GM12878 (cell line): ENCODE measurements around the gene DCAF15.

Source experiments
- KDM1A ChIP-seq: fragments of 200-600 bp; sonication (generic); IDR thresholded peaks from 2 replicates; pipeline ENCODE4 v1.6.1; 2016; ENCODE audit warnings: borderline replicate concordance
- NRF1 ChIP-seq: conservative IDR thresholded peaks from 2 replicates; pipeline ENCODE4 v1.6.1; 2011; ENCODE audit warnings: mild to moderate bottlenecking, low read depth, low read length, improper control_type of control experiment
- SUPT20H ChIP-seq: IDR thresholded peaks from 2 replicates; pipeline ENCODE4 v1.6.1; 2011; ENCODE audit warnings: low read depth, mild to moderate bottlenecking, low read length, moderate library complexity, borderline replicate concordance; ENCODE audit not compliant: control insufficient read depth
- TF ChIP-seq, protein P1 (sequence below): fragments of 450-650 bp; IDR thresholded peaks from 2 replicates; pipeline ENCODE4 v1.6.1; 2017; ENCODE audit warnings: mild to moderate bottlenecking, moderate library complexity
- TF ChIP-seq, protein P2 (sequence below), 3 experiments: IDR thresholded peaks in 2 of 3; conservative IDR thresholded peaks in 1 of 3; 2 replicates each; pipeline ENCODE4 v1.5.1; 2011; ENCODE audit warnings: low read depth in 3 of 3, low read length in 3 of 3, mild to moderate bottlenecking in 3 of 3, control low read depth in 2 of 3, moderate library complexity in 2 of 3, inconsistent platforms in 1 of 3, mixed read lengths in 1 of 3; ENCODE audit not compliant: control insufficient read depth in 2 of 3, insufficient read depth in 1 of 3; ENCODE audit errors: extremely low read depth in 1 of 3

DNA sequence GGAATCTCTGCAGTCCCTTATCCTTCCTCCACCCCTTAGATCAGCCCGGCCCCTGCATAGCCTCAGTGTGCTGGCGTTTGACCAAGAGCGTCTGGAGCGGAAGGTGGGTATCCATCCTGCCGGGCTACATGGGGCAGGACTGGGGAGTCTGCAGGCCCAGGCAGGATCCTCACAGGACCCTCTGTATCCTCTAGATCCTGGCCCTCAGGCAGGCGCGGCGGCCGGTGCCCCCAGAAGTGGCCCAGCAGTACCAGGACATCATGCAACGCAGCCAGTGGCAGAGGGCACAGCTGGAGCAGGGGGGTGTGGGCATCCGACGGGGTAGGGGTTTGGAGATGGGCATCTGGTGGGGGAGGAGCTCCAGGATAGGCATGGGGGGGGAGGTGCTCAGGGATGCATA lies 23.0 kb upstream of the DCAF15 start:
- TF ChIP-seq, protein P1, sequence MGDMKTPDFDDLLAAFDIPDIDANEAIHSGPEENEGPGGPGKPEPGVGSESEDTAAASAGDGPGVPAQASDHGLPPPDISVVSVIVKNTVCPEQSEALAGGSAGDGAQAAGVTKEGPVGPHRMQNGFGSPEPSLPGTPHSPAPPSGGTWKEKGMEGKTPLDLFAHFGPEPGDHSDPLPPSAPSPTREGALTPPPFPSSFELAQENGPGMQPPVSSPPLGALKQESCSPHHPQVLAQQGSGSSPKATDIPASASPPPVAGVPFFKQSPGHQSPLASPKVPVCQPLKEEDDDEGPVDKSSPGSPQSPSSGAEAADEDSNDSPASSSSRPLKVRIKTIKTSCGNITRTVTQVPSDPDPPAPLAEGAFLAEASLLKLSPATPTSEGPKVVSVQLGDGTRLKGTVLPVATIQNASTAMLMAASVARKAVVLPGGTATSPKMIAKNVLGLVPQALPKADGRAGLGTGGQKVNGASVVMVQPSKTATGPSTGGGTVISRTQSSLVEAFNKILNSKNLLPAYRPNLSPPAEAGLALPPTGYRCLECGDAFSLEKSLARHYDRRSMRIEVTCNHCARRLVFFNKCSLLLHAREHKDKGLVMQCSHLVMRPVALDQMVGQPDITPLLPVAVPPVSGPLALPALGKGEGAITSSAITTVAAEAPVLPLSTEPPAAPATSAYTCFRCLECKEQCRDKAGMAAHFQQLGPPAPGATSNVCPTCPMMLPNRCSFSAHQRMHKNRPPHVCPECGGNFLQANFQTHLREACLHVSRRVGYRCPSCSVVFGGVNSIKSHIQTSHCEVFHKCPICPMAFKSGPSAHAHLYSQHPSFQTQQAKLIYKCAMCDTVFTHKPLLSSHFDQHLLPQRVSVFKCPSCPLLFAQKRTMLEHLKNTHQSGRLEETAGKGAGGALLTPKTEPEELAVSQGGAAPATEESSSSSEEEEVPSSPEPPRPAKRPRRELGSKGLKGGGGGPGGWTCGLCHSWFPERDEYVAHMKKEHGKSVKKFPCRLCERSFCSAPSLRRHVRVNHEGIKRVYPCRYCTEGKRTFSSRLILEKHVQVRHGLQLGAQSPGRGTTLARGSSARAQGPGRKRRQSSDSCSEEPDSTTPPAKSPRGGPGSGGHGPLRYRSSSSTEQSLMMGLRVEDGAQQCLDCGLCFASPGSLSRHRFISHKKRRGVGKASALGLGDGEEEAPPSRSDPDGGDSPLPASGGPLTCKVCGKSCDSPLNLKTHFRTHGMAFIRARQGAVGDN, result no peak
- TF ChIP-seq, protein P2, sequence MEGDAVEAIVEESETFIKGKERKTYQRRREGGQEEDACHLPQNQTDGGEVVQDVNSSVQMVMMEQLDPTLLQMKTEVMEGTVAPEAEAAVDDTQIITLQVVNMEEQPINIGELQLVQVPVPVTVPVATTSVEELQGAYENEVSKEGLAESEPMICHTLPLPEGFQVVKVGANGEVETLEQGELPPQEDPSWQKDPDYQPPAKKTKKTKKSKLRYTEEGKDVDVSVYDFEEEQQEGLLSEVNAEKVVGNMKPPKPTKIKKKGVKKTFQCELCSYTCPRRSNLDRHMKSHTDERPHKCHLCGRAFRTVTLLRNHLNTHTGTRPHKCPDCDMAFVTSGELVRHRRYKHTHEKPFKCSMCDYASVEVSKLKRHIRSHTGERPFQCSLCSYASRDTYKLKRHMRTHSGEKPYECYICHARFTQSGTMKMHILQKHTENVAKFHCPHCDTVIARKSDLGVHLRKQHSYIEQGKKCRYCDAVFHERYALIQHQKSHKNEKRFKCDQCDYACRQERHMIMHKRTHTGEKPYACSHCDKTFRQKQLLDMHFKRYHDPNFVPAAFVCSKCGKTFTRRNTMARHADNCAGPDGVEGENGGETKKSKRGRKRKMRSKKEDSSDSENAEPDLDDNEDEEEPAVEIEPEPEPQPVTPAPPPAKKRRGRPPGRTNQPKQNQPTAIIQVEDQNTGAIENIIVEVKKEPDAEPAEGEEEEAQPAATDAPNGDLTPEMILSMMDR (IDR thresholded peaks at IDR 0.05 in 2 of 3, conservative IDR thresholded peaks at IDR 0.05 in 1 of 3; ENCODE audit: control insufficient read depth in 2 of 3, extremely low read depth in 1 of 3, insufficient read depth in 1 of 3, low read depth in 3 of 3, low read length in 3 of 3), result no peak
- TF ChIP-seq KDM1A, result no peak
- no peak for TF ChIP-seq NRF1
- TF ChIP-seq SUPT20H, result no peak
